Spleen (tissue), 7 donors: Measurements from ENCODE around the gene SLC35C1.

Source experiments
- CTCF ChIP-seq, 11 experiments: fragments of 200-600 bp in 7 of 11; fragments of 450-650 bp in 4 of 11; sonication (generic) in 4 of 11; IDR thresholded peaks in 8 of 11; conservative IDR thresholded peaks in 3 of 11; 1 replicate in 7 of 11; 2 replicates in 4 of 11; pipeline versions ENCODE4 v1.4.0 to v1.8.0; 2016 to 2021; ENCODE audit warnings: antibody characterized with exemption in 11 of 11, inconsistent platforms in 4 of 11, mild to moderate bottlenecking in 1 of 11
- POLR2A ChIP-seq, 3 donors: fragments of 450-650 bp; IDR thresholded peaks; one replicate each; pipeline ENCODE4 v1.5.1; 2017; ENCODE audit warnings: antibody characterized with exemption in 3 of 3, mild to moderate bottlenecking in 1 of 3
- POLR2AphosphoS5 ChIP-seq, 3 donors: sonication (generic); formaldehyde crosslinking; IDR thresholded peaks; one replicate each; pipeline ENCODE4 v1.5.1; 2017; ENCODE audit warnings: antibody characterized with exemption in 3 of 3
- donor health status: DM: no; HTN: no; CAD: no; lungs with moderate emphysema.
- donor health status: DM: no; HTN: no; CAD: no.
- donor health status: DM: no; HTN: no; CAD: no.

- TF ChIP-seq POLR2A (IDR thresholded peaks at IDR 0.05) (no peak), CTCF (IDR thresholded peaks at IDR 0.05 in 8 of 11, conservative IDR thresholded peaks at IDR 0.05 in 3 of 11) (no peak), POLR2AphosphoS5 (IDR thresholded peaks at IDR 0.05) (no peak)
Observed at GRCh38 chr11:45852018-45852711, 47.2 kb downstream of the SLC35C1 start.
